ENCODE data around the gene CABCOCO1.

CABCOCO1 gene

GRCh38 chr10:61742812-61743211 lies 80.1 kb downstream of the CABCOCO1 start:
- TF ChIP-seq EP300 (IDR thresholded peaks at IDR 0.05; ENCODE audit: borderline replicate concordance): no peak
- no peak for TF ChIP-seq TCF12 (IDR thresholded peaks at IDR 0.05; ENCODE audit: low read depth)
- no peak for TF ChIP-seq TEAD4 (IDR thresholded peaks at IDR 0.05)
- no peak for TF ChIP-seq TAF1 (IDR thresholded peaks at IDR 0.05; ENCODE audit: low read depth)
- TF ChIP-seq CEBPB (IDR thresholded peaks at IDR 0.05): no peak
- TF ChIP-seq EGR1 (IDR thresholded peaks at IDR 0.05): no peak
- TF ChIP-seq FOXM1 (IDR thresholded peaks at IDR 0.05; ENCODE audit: borderline replicate concordance, low read depth): no peak
- TF ChIP-seq NFIC (IDR thresholded peaks at IDR 0.05): no peak
- TF ChIP-seq CREB1 (IDR thresholded peaks at IDR 0.05; ENCODE audit: low read depth): no peak
- TF ChIP-seq RAD21 (IDR thresholded peaks at IDR 0.05; ENCODE audit: low read depth): no peak
- no peak for TF ChIP-seq REST (IDR thresholded peaks at IDR 0.05; ENCODE audit: low read depth)
- no peak for TF ChIP-seq ZBTB7A (IDR thresholded peaks at IDR 0.05; ENCODE audit: low read depth)
- no peak for TF ChIP-seq MAX (IDR thresholded peaks at IDR 0.05)
- TF ChIP-seq USF1 (IDR thresholded peaks at IDR 0.05): no peak
- no peak for TF ChIP-seq YY1 (IDR thresholded peaks at IDR 0.05; ENCODE audit: low read depth)

GRCh38 chr10:61744469-61744868 lies 81.7 kb downstream of the CABCOCO1 start:
- no peak for TF ChIP-seq CREB1 (IDR thresholded peaks at IDR 0.05; ENCODE audit: low read depth)
- TF ChIP-seq RAD21 (IDR thresholded peaks at IDR 0.05; ENCODE audit: low read depth): peak; percentile 33; the same call in 1 of the 2 replicates

GRCh38 chr10:61746377-61746776 lies 83.6 kb downstream of the CABCOCO1 start:
- TF ChIP-seq MAX (IDR thresholded peaks at IDR 0.05): no peak
- TF ChIP-seq TEAD4 (IDR thresholded peaks at IDR 0.05): no peak
- TF ChIP-seq RAD21 (IDR thresholded peaks at IDR 0.05; ENCODE audit: low read depth): no peak
- TF ChIP-seq TCF12 (IDR thresholded peaks at IDR 0.05; ENCODE audit: low read depth): no peak
- no peak for TF ChIP-seq ZBTB7A (IDR thresholded peaks at IDR 0.05; ENCODE audit: low read depth)

GRCh38 chr10:61747307-61747706 lies 84.6 kb downstream of the CABCOCO1 start:
- TF ChIP-seq USF1 (IDR thresholded peaks at IDR 0.05) (no peak), REST (IDR thresholded peaks at IDR 0.05; ENCODE audit: low read depth) (no peak), YY1 (IDR thresholded peaks at IDR 0.05; ENCODE audit: low read depth) (no peak), TCF12 (IDR thresholded peaks at IDR 0.05; ENCODE audit: low read depth) (no peak), ZBTB7A (IDR thresholded peaks at IDR 0.05; ENCODE audit: low read depth) (no peak), CEBPB (IDR thresholded peaks at IDR 0.05) (no peak)

GRCh38 chr10:61749291-61749690 lies 86.6 kb downstream of the CABCOCO1 start:
- TF ChIP-seq REST (IDR thresholded peaks at IDR 0.05; ENCODE audit: low read depth) (no peak), TAF1 (IDR thresholded peaks at IDR 0.05; ENCODE audit: low read depth) (no peak), NFIC (IDR thresholded peaks at IDR 0.05) (no peak), EGR1 (IDR thresholded peaks at IDR 0.05) (no peak), YY1 (IDR thresholded peaks at IDR 0.05; ENCODE audit: low read depth) (no peak), TCF12 (IDR thresholded peaks at IDR 0.05; ENCODE audit: low read depth) (no peak), MAX (IDR thresholded peaks at IDR 0.05) (no peak), TEAD4 (IDR thresholded peaks at IDR 0.05) (no peak), RAD21 (IDR thresholded peaks at IDR 0.05; ENCODE audit: low read depth) (no peak), CEBPB (IDR thresholded peaks at IDR 0.05) (no peak), FOXM1 (IDR thresholded peaks at IDR 0.05; ENCODE audit: borderline replicate concordance, low read depth) (no peak), CREB1 (IDR thresholded peaks at IDR 0.05; ENCODE audit: low read depth) (no peak), ZBTB7A (IDR thresholded peaks at IDR 0.05; ENCODE audit: low read depth) (no peak), USF1 (IDR thresholded peaks at IDR 0.05) (no peak), EP300 (IDR thresholded peaks at IDR 0.05; ENCODE audit: borderline replicate concordance) (no peak)
